Cardiac muscle cell (in vitro differentiated cells and primary cell): ENCODE data around the gene GRP. TPM values are rescaled to one million over a fixed set of nuclear protein-coding genes. Genes with fewer than 3 reads are reported as not detected.

Source experiments
- DNase-seq, 2 donors: peaks; one replicate each; pipeline versions ENCODE4 v3.0.0 to v3.0.0-alpha.2; 2010 to 2017; ENCODE audit warnings: low read depth in 1 of 2, low spot score in 1 of 2
- H3K27ac ChIP-seq: fragments of 200-600 bp; sonication (generic); 2 replicates; pipeline ENCODE4 v1.5.1; 2016
- H3K27me3 ChIP-seq: fragments of 200-600 bp; sonication (generic); 2 replicates; pipeline ENCODE4 v1.6.0; 2016; ENCODE audit warnings: control low read depth
- H3K36me3 ChIP-seq: fragments of 200-600 bp; sonication (generic); 2 replicates; pipeline ENCODE4 v1.5.1; 2016; ENCODE audit warnings: control low read depth
- H3K4me1 ChIP-seq: fragments of 200-600 bp; sonication (generic); 2 replicates; pipeline ENCODE4 v1.8.1; 2017; ENCODE audit warnings: low read depth, mild to moderate bottlenecking, mixed run types
- H3K4me3 ChIP-seq: fragments of 200-600 bp; sonication (generic); 2 replicates; pipeline ENCODE4 v1.5.1; 2016; ENCODE audit warnings: mild to moderate bottlenecking
- H3K9me3 ChIP-seq: fragments of 200-600 bp; sonication (generic); 2 replicates; pipeline ENCODE4 v1.5.1; 2017; ENCODE audit warnings: low read depth, mild to moderate bottlenecking, control low read depth
- polyA plus RNA-seq: library from polyadenylated mRNA; unstranded; fragments of >200 nt; fragmentation: Nextera tagmentation; extraction: Ambion mirVana; gene quantifications from 2 replicates; pipeline ENCODE4 v1.2.1, GENCODE V29; 2016
- total RNA-seq: library from RNA; depleted of rRNA; stranded (reverse); fragments of >200 nt; gene quantifications from 2 replicates; pipeline ENCODE4 v1.2.3, GENCODE V29; 2016
- TF ChIP-seq, protein P1 (sequence below): IDR thresholded peaks from 2 replicates; pipeline ENCODE4 v1.5.1; 2012; ENCODE audit warnings: low read depth, mild to moderate bottlenecking, low read length

Gene GRP
- total and polyA plus RNA-seq, 2 experiments from 2014 or later = 1.2 TPM; not detected in 1

DNA sequence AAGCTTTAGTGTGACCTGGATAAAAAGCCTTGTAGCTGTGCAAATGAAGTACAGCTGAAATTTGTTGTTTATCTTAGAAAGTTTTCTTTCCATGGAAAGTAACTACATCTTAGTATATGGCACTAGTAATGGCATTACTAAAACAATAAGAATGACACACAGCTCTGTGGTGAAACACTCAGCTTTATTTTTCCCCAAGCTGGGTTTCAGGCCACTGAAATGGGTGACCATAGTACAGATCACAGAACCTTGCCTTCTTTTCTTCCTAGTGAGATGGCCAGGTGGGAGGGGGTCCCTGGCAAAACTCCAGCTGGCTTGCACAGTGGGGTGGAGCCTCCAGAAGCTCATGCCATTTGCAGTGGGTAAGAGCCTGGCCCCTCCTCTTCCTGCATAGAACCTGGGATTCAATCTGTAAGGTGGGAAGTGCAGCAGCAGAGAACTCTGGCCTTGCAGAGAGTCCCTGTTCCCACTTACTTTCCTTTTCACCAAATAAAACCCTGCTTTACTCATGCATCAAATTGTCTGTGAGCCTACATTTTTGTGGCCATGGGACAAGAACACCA, 17.6 kb upstream of the GRP start:
- no peak for DNase-seq
- Histone ChIP-seq H3K27ac (no peak overlapping the region), H3K4me3 (no peak overlapping the region), H3K27me3 (peaks cover 3% of the 10 kb centered on the region), H3K4me1 (no peaks in the 10 kb centered on the region), H3K36me3 (no peaks in the 10 kb centered on the region), H3K9me3 (no peaks in the 10 kb centered on the region)
- TF ChIP-seq, protein P1, sequence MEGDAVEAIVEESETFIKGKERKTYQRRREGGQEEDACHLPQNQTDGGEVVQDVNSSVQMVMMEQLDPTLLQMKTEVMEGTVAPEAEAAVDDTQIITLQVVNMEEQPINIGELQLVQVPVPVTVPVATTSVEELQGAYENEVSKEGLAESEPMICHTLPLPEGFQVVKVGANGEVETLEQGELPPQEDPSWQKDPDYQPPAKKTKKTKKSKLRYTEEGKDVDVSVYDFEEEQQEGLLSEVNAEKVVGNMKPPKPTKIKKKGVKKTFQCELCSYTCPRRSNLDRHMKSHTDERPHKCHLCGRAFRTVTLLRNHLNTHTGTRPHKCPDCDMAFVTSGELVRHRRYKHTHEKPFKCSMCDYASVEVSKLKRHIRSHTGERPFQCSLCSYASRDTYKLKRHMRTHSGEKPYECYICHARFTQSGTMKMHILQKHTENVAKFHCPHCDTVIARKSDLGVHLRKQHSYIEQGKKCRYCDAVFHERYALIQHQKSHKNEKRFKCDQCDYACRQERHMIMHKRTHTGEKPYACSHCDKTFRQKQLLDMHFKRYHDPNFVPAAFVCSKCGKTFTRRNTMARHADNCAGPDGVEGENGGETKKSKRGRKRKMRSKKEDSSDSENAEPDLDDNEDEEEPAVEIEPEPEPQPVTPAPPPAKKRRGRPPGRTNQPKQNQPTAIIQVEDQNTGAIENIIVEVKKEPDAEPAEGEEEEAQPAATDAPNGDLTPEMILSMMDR = no peak

DNA sequence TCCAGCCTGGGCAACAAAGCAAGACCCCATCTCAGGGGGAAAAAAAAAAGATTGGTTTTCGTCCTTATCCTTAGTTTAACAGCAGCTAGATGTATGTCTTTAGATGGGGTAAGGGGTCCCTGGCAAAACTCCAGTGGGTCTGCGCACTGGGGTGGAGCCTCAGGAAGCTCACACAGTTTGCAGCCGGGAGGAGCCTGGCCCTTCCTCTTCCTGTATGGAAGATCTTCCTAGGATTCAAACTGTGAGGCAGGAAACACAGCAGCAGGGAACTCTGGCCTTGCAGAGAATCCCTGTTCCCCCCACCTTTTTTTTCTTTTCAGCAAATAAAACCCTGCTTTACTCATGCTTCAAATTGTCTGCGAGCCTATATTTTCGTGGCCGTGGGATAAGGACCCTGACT, 12.5 kb upstream of the GRP start:
- TF ChIP-seq, protein P1 = no peak
- no peaks in the 10 kb centered on the region for H3K4me1 ChIP-seq
- DNase-seq = no peak

DNA sequence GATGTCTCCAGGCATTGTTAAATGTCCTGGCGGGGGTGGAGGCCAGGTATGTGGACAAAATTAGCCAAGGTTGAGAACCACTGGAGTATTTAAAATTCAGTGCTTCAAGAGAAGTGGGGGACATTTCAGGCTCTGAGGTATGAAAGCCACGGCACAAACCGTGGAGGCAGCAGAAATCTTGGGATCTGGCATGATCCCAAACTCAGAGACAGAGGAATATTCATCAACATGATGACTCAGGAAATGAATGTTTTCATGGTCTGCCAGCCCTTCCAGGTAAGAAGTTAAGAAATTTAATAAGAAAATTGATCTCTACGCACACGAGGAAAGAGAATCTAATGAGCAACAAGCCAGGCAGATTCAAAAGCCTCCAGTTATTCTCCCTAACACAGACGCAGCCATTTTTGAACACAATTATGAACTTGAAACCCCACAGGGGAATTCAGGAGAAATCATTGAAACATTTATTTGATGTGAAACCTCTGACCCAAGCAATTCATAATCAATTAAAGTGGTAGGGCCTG, 11.3 kb upstream of the GRP start:
- no peak for DNase-seq

More for the DNA sequence above, 12.5 kb upstream of the GRP start:
- H3K36me3 ChIP-seq = no peaks in the 10 kb centered on the region
- no peaks in the 10 kb centered on the region for H3K9me3 ChIP-seq
- no peak overlapping the region for H3K27ac ChIP-seq
- H3K4me3 ChIP-seq = no peak overlapping the region
- H3K27me3 ChIP-seq = no peaks in the 10 kb centered on the region

DNA sequence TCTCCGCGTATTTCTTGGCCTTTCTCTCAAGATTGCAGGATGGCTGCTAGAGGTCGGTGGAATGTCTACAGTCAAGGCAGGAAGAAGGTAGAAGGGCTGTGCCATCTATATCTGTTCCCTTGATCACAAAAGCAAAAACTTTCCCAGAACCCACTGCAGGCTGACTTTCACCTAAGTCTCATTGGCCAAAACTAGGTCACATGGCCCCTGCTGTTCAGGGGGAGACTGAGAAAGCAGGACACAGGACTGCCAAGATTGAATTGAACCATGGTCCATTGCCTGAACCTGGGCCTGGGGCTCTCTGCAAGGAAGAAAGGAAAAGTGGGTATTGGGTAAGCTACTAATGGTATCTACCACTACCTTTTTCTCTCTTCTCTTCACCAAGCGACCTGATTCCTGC, 9.7 kb upstream of the GRP start:
- TF ChIP-seq, protein P1 = no peak
- peaks cover 11% of the 10 kb centered on the region for H3K27me3 ChIP-seq
- H3K36me3 ChIP-seq = no peaks in the 10 kb centered on the region
- DNase-seq = no peak
- H3K27ac ChIP-seq = no peak overlapping the region
- no peaks in the 10 kb centered on the region for H3K4me1 ChIP-seq
- H3K9me3 ChIP-seq = no peaks in the 10 kb centered on the region
- H3K4me3 ChIP-seq = no peak overlapping the region

More for the DNA sequence above, 11.3 kb upstream of the GRP start:
- H3K4me3 ChIP-seq = no peak overlapping the region
- no peaks in the 10 kb centered on the region for H3K36me3 ChIP-seq
- no peaks in the 10 kb centered on the region for H3K27me3 ChIP-seq
- TF ChIP-seq, protein P1 = no peak
- H3K4me1 ChIP-seq = no peaks in the 10 kb centered on the region
- no peak overlapping the region for H3K27ac ChIP-seq
- H3K9me3 ChIP-seq = no peaks in the 10 kb centered on the region

DNA sequence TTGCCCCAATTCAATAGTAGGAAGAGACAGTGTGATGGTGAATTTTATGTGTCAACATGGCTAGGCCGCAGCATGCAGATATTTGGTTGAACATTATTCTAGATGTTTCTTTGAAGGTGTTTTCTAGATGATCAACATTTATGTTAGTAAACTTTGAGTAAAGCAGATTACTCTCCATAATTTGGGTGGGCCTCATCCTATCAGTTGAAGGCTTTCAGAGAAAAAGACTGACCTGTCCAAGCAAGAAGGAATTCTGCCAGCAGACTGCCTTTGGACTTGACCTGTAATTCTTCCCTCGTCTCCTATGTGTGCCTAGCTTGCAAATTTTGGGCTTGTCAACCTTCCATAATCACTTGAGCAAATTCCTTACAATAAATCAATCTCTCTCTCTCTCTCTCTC, 8.3 kb upstream of the GRP start:
- TF ChIP-seq, protein P1 = no peak

DNA sequence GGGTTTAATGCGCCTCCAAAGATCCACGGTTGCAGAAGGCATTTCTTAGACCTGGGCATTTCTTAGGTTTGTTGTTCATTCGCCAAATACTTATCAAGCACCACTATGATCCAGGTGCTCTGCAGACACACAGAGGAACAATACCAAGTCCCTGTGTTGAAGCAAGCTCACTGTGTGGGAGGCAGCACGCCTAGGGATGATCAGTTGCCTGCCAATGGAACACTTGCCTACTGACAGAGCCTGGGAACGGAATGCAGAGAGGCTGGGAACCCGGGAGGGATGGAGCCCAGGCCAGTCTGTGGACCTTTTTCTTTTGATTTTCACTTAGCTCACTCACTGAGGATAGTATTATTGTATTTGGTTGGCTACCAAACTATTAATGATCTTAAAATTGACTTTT, 1.9 kb upstream of the GRP start:
- TF ChIP-seq, protein P1 = no peak
- Histone ChIP-seq H3K4me1 (peaks cover 5% of the 10 kb centered on the region), H3K27me3 (peaks cover 87% of the 10 kb centered on the region), H3K9me3 (no peaks in the 10 kb centered on the region), H3K36me3 (no peaks in the 10 kb centered on the region), H3K27ac (no peak overlapping the region), H3K4me3 (no peak overlapping the region)
- no peak for DNase-seq

More for the DNA sequence above, 8.3 kb upstream of the GRP start:
- no peaks in the 10 kb centered on the region for H3K4me1 ChIP-seq
- H3K36me3 ChIP-seq = no peaks in the 10 kb centered on the region
- H3K27me3 ChIP-seq = peaks cover 23% of the 10 kb centered on the region
- H3K9me3 ChIP-seq = no peaks in the 10 kb centered on the region
- H3K27ac ChIP-seq = no peak overlapping the region
- DNase-seq = no peak
- H3K4me3 ChIP-seq = no peak overlapping the region
